HEK293 (cell line): Measurements from ENCODE around the gene BCKDHA.

Experiments
- CTCF ChIA-PET: fragments of 350-600 bp; formaldehyde crosslinking; extraction: SDS; loops from one replicate; lab custom pipeline; 2021; ENCODE audit warnings: antibody characterized with exemption; lab: Yijun Ruan, JAX
- POLR2A ChIA-PET: fragments of 300-600 bp; formaldehyde crosslinking; extraction: SDS; loops from one replicate; lab custom pipeline; 2020; ENCODE audit warnings: antibody characterized with exemption, inconsistent platforms; lab: Yijun Ruan, JAX
- H3K27ac ChIP-seq: fragments of 200-500 bp; sonication (Bioruptor generic); 2 replicates; pipeline ENCODE4 v1.5.1; 2014; ENCODE audit warnings: low read depth, low read length, control low read depth, inconsistent platforms; ENCODE audit errors: extremely low read depth
- H3K36me3 ChIP-seq, 2 experiments: fragments of 200-500 bp in 1 of 2; sonication (Bioruptor generic) in 1 of 2; 1 replicate in 1 of 2; 2 replicates in 1 of 2; pipeline ENCODE4 v1.5.1; 2014 to 2017; ENCODE audit warnings: inconsistent platforms in 2 of 2, low read length in 2 of 2; ENCODE audit not compliant: control insufficient read depth in 2 of 2, insufficient read depth in 1 of 2
- H3K4me1 ChIP-seq: fragments of 200-500 bp; sonication (Bioruptor generic); 2 replicates; pipeline ENCODE4 v1.5.1; 2014; ENCODE audit warnings: mild to moderate bottlenecking, low read length, inconsistent platforms; ENCODE audit not compliant: control insufficient read depth, insufficient read depth
- H3K4me3 ChIP-seq: 2 replicates; pipeline ENCODE4 v1.5.1; 2011; ENCODE audit warnings: low read depth, mild to moderate bottlenecking, control low read depth, low read length, moderate library complexity
- H3K9me3 ChIP-seq: fragments of 200-500 bp; sonication (Bioruptor generic); 2 replicates; pipeline ENCODE4 v1.5.1; 2014; ENCODE audit warnings: low read depth, low read length, inconsistent platforms; ENCODE audit not compliant: control insufficient read depth, insufficient read depth
- EGR2 ChIP-seq: fragments of 450-650 bp; formaldehyde crosslinking; IDR thresholded peaks from 2 replicates; pipeline ENCODE4 v1.5.1; 2016; ENCODE audit warnings: low read depth, missing biosample characterization, missing genetic modification characterization
- GLIS2 ChIP-seq: fragments of 450-650 bp; formaldehyde crosslinking; IDR thresholded peaks from 2 replicates; pipeline ENCODE4 v1.5.1; 2016; ENCODE audit warnings: missing biosample characterization, missing genetic modification characterization
- OSR2 ChIP-seq: fragments of 450-650 bp; formaldehyde crosslinking; IDR thresholded peaks from 2 replicates; pipeline ENCODE4 v1.5.1; 2016; ENCODE audit warnings: missing biosample characterization, missing genetic modification characterization
- TRIM28 ChIP-seq: IDR thresholded peaks from 2 replicates; pipeline ENCODE4 v1.6.1; 2011; ENCODE audit warnings: low read length, control low read depth, borderline replicate concordance
- YY2 ChIP-seq: fragments of 450-650 bp; formaldehyde crosslinking; IDR thresholded peaks from 2 replicates; pipeline ENCODE4 v1.5.1; 2016; ENCODE audit warnings: missing biosample characterization, missing genetic modification characterization
- ZBTB1 ChIP-seq: fragments of 450-650 bp; formaldehyde crosslinking; IDR thresholded peaks from 2 replicates; pipeline ENCODE4 v1.5.1; 2016; ENCODE audit warnings: missing biosample characterization, missing genetic modification characterization
- ZBTB21 ChIP-seq: fragments of 450-650 bp; formaldehyde crosslinking; IDR thresholded peaks from 2 replicates; pipeline ENCODE4 v1.5.1; 2017; ENCODE audit warnings: missing biosample characterization, missing genetic modification characterization
- ZBTB48 ChIP-seq: fragments of 450-650 bp; formaldehyde crosslinking; IDR thresholded peaks from 2 replicates; pipeline ENCODE4 v1.5.1; 2016; ENCODE audit warnings: missing biosample characterization, missing genetic modification characterization
- ZFHX2 ChIP-seq: fragments of 450-650 bp; formaldehyde crosslinking; conservative IDR thresholded peaks from 2 replicates; pipeline ENCODE4 v1.5.1; 2016; ENCODE audit warnings: missing biosample characterization, missing genetic modification characterization
- ZFP3 ChIP-seq: fragments of 450-650 bp; formaldehyde crosslinking; IDR thresholded peaks from 2 replicates; pipeline ENCODE4 v1.5.1; 2016; ENCODE audit warnings: low read depth, missing biosample characterization, missing genetic modification characterization
- ZNF133 ChIP-seq: fragments of 450-650 bp; formaldehyde crosslinking; IDR thresholded peaks from 2 replicates; pipeline ENCODE4 v1.5.1; 2016; ENCODE audit warnings: missing biosample characterization, missing genetic modification characterization
- ZNF155 ChIP-seq: fragments of 450-650 bp; formaldehyde crosslinking; IDR thresholded peaks from 2 replicates; pipeline ENCODE4 v1.5.1; 2016; ENCODE audit warnings: missing biosample characterization, missing genetic modification characterization
- ZNF311 ChIP-seq: fragments of 450-650 bp; formaldehyde crosslinking; IDR thresholded peaks from 2 replicates; pipeline ENCODE4 v1.5.1; 2017; ENCODE audit warnings: missing biosample characterization, missing genetic modification characterization, borderline replicate concordance
- ZNF571 ChIP-seq: fragments of 450-650 bp; formaldehyde crosslinking; IDR thresholded peaks from 2 replicates; pipeline ENCODE4 v1.5.0; 2017; ENCODE audit warnings: missing biosample characterization, missing genetic modification characterization
- ZNF677 ChIP-seq: fragments of 450-650 bp; IDR thresholded peaks from 2 replicates; pipeline ENCODE4 v1.5.0; 2018; ENCODE audit warnings: missing biosample characterization, mild to moderate bottlenecking, missing genetic modification characterization, moderate library complexity
- ZNF776 ChIP-seq: fragments of 450-650 bp; formaldehyde crosslinking; IDR thresholded peaks from 2 replicates; pipeline ENCODE4 v1.5.0; 2017; ENCODE audit warnings: missing biosample characterization, missing genetic modification characterization, borderline replicate concordance
- TF ChIP-seq, protein P1 (sequence below): fragments of 450-650 bp; IDR thresholded peaks from 2 replicates; pipeline ENCODE4 v1.5.1; 2018; ENCODE audit warnings: missing biosample characterization, mild to moderate bottlenecking, missing genetic modification characterization
- TF ChIP-seq, protein P2 (sequence below): IDR thresholded peaks from 2 replicates; pipeline ENCODE4 v1.6.1; 2011; ENCODE audit warnings: mild to moderate bottlenecking, low read depth, low read length, borderline replicate concordance
- TF ChIP-seq, protein P3 (sequence below): fragments of 450-650 bp; formaldehyde crosslinking; IDR thresholded peaks from 2 replicates; pipeline ENCODE4 v1.5.1; 2016; ENCODE audit warnings: missing biosample characterization, missing genetic modification characterization
- TF ChIP-seq, protein P4 (sequence below): fragments of 450-650 bp; formaldehyde crosslinking; IDR thresholded peaks from 2 replicates; pipeline ENCODE4 v1.5.1; 2016; ENCODE audit warnings: missing biosample characterization, missing genetic modification characterization
- TF ChIP-seq, protein P5 (sequence below): fragments of 450-650 bp; formaldehyde crosslinking; IDR thresholded peaks from 2 replicates; pipeline ENCODE4 v1.5.1; 2016; ENCODE audit warnings: missing biosample characterization, missing genetic modification characterization

BCKDHA gene

DNA sequence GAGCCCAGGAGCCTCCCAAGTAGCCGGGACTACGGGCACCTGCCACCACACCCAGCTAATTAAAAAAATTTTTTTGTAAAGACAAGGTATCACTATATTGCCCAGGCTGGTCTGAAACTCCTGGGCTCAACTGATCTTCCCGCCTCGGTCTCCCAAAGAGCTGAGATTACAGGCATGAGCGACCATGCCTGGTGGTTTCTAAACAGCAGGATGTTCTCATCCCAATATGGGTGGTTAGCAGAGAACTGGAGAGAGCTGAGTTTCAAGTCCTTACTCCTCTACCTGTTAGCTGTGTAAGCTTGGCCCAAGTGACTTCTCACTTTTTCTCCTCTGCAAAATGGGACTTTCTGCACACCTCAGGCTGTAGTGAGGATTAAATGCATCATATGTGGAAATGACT is 13.3 kb upstream of the BCKDHA start (continued):
- TF ChIP-seq ZNF155 (tag by site-specific recombination) (no peak), ZNF133 (tag by site-specific recombination) (no peak)

DNA sequence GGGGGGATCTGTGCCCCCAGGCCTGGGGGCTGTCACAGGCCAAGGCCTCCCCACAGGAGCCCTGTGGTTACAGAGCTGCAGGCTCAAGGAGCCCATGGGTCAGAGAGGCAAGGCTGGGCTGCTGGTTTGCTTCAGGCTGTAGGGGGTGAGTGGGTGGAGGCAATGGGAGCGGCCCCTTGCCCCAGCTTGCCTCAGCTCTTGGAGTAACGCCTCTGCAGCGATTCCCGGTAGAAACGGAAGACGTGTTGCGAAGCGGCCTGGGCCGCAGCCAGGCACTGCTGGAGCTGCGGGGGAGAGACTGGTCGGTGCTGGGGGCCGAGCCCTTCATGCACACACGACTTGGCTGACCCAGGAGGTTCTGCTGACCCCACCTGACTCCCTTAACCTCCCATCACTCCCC is 11.2 kb upstream of the BCKDHA start:
- H3K4me1 ChIP-seq = no peaks in the 10 kb centered on the region
- H3K9me3 ChIP-seq = no peaks in the 10 kb centered on the region
- TF ChIP-seq ZFHX2 (tag by site-specific recombination) = peak; percentile 79
- TF ChIP-seq GLIS2 (tag by site-specific recombination) = 0 out of 2 replicates have a peak, but pooled peaks have one; percentile 29
- no peak for TF ChIP-seq OSR2 (tag by site-specific recombination)
- peak; percentile 82 for TF ChIP-seq EGR2 (tag by site-specific recombination)
- TF ChIP-seq, protein P1, sequence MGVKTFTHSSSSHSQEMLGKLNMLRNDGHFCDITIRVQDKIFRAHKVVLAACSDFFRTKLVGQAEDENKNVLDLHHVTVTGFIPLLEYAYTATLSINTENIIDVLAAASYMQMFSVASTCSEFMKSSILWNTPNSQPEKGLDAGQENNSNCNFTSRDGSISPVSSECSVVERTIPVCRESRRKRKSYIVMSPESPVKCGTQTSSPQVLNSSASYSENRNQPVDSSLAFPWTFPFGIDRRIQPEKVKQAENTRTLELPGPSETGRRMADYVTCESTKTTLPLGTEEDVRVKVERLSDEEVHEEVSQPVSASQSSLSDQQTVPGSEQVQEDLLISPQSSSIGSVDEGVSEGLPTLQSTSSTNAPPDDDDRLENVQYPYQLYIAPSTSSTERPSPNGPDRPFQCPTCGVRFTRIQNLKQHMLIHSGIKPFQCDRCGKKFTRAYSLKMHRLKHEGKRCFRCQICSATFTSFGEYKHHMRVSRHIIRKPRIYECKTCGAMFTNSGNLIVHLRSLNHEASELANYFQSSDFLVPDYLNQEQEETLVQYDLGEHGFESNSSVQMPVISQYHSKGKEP (tag by site-specific recombination) = no peak
- no peak for TF ChIP-seq ZNF677 (tag by site-specific recombination)
- TF ChIP-seq YY2 (tag by site-specific recombination) = no peak
- no peak for TF ChIP-seq TRIM28
- TF ChIP-seq, protein P2, sequence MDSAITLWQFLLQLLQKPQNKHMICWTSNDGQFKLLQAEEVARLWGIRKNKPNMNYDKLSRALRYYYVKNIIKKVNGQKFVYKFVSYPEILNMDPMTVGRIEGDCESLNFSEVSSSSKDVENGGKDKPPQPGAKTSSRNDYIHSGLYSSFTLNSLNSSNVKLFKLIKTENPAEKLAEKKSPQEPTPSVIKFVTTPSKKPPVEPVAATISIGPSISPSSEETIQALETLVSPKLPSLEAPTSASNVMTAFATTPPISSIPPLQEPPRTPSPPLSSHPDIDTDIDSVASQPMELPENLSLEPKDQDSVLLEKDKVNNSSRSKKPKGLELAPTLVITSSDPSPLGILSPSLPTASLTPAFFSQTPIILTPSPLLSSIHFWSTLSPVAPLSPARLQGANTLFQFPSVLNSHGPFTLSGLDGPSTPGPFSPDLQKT = no peak
- TF ChIP-seq ZNF776 (tag by site-specific recombination) = no peak
- TF ChIP-seq ZBTB48 (tag by site-specific recombination) = no peak
- TF ChIP-seq ZBTB1 = no peak
- TF ChIP-seq ZNF571 (tag by site-specific recombination) = no peak
- no peak for TF ChIP-seq ZBTB21 (tag by site-specific recombination)
- TF ChIP-seq, protein P3, sequence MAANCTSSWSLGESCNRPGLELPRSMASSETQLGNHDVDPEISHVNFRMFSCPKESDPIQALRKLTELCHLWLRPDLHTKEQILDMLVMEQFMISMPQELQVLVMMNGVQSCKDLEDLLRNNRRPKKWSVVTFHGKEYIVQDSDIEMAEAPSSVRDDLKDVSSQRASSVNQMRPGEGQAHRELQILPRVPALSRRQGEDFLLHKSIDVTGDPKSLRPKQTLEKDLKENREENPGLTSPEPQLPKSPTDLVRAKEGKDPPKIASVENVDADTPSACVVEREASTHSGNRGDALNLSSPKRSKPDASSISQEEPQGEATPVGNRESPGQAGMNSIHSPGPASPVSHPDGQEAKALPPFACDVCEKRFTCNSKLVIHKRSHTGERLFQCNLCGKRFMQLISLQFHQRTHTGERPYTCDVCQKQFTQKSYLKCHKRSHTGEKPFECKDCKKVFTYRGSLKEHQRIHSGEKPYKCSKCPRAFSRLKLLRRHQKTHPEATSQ (tag by site-specific recombination) = no peak
- TF ChIP-seq ZFP3 (tag by site-specific recombination) = no peak
- no peak for TF ChIP-seq ZNF311 (tag by site-specific recombination)
- TF ChIP-seq, protein P4, sequence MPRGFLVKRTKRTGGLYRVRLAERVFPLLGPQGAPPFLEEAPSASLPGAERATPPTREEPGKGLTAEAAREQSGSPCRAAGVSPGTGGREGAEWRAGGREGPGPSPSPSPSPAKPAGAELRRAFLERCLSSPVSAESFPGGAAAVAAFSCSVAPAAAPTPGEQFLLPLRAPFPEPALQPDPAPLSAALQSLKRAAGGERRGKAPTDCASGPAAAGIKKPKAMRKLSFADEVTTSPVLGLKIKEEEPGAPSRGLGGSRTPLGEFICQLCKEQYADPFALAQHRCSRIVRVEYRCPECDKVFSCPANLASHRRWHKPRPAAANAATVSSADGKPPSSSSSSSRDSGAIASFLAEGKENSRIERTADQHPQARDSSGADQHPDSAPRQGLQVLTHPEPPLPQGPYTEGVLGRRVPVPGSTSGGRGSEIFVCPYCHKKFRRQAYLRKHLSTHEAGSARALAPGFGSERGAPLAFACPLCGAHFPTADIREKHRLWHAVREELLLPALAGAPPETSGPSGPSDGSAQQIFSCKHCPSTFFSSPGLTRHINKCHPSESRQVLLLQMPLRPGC = no peak
- TF ChIP-seq, protein P5, sequence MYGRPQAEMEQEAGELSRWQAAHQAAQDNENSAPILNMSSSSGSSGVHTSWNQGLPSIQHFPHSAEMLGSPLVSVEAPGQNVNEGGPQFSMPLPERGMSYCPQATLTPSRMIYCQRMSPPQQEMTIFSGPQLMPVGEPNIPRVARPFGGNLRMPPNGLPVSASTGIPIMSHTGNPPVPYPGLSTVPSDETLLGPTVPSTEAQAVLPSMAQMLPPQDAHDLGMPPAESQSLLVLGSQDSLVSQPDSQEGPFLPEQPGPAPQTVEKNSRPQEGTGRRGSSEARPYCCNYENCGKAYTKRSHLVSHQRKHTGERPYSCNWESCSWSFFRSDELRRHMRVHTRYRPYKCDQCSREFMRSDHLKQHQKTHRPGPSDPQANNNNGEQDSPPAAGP (tag by site-specific recombination) = no peak
- CTCF ChIA-PET = interaction anchor here (0.6 to 1.2 kb wide), 3 partner anchors 63 to 185 kb away, joined by 3 to 5 read pairs (median 3); no protein-coding TSS in a partner anchor
- H3K27ac ChIP-seq = no peak overlapping the region
- H3K4me3 ChIP-seq = no peak overlapping the region
- H3K36me3 ChIP-seq = peaks cover 16 to 42% of the 10 kb centered on the region in 2 experiments
- POLR2A ChIA-PET = interaction anchor here (1.3 kb wide), 1 partner anchor 33 kb away, joined by 3 read pairs; no protein-coding TSS in a partner anchor
